ENCODE data around the gene HRH2.
"Not testable (repeated sequence)": the region's sequence is repeated elsewhere in the genome, so short reads cannot be mapped to it uniquely, and the experiment has no call there.

HRH2 gene

GRCh38 chr5:175646251-175646650, 11.6 kb upstream of the HRH2 start:
- DNase-seq (ENCODE audit: low spot score), result no peak

DNA sequence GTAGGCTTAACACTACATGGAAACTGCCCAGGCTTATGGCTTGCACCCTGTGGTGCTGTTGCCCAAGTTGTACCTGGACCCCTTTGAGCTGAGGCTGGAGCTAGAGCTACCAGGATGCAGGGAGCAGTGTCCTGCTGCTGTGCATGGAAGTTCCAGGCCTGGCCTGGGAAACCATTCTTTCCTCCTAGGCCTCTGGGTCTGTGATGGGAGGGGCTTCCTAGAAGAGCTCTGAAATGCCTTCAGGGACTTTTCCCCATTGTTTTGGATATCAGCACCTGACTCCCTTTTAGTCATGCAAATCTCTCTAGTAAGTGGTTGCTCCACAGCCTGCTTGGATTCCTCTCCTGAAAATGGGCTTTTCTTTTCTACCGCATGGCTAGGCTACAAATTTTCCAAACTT, 7.9 kb upstream of the HRH2 start:
- no peak for DNase-seq (ENCODE audit: low spot score)

GRCh38 chr5:175650430-175651205, 7.3 kb upstream of the HRH2 start:
- not testable (repeated sequence) for DNase-seq (ENCODE audit: low spot score)

GRCh38 chr5:175652741-175653663, 4.9 kb upstream of the HRH2 start:
- no peak for DNase-seq (ENCODE audit: low spot score)

- no peak for DNase-seq (ENCODE audit: low spot score)
Observed at GRCh38 chr5:175653763-175654162, 4.1 kb upstream of the HRH2 start.

GRCh38 chr5:175654339-175654738, 3.5 kb upstream of the HRH2 start:
- no peak for DNase-seq (ENCODE audit: low spot score)

GRCh38 chr5:175654807-175655206, 3.1 kb upstream of the HRH2 start:
- no peak for DNase-seq (ENCODE audit: low spot score)

DNA sequence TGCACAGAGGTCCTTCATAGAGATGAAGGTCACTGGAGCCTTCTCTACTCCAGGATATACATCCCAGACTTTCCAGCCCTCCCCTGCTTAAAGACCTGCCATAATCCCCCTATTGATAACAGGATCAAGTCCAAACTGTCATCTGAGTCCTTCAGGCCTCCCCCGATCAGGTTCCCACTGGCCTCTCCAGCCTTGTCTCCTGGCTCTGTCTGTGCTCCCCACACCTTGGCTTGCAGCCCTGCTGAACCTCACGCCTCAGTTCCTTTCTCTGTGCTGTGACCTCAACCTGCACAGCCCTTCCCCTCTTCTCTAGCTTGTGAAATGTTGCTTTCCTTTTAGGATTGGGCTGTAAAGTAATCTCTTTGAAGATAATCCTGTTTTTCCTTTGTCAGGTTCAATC, 2.5 kb upstream of the HRH2 start:
- no peak for DNase-seq (ENCODE audit: low spot score)

DNA sequence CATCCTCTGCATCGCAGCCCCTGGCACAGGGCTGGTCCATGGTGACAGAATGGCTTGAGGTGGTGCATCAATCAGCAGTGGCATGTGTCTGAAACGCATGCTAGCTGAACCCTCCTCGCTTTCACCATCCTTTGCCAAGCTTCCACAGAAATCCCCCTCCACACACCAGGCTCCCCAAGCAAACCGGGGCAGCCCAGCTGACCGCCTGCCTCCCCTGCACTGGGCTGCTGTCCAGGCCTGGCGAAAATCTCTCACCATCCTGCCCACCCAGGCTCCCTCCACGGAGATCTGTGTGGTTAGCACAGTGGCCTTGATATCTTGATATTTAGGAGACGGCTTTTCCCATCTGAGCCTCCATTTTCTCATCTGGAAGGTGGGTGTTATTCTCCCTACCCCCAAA, 905 bp upstream of the HRH2 start:
- no peak for DNase-seq (ENCODE audit: low spot score)

DNA sequence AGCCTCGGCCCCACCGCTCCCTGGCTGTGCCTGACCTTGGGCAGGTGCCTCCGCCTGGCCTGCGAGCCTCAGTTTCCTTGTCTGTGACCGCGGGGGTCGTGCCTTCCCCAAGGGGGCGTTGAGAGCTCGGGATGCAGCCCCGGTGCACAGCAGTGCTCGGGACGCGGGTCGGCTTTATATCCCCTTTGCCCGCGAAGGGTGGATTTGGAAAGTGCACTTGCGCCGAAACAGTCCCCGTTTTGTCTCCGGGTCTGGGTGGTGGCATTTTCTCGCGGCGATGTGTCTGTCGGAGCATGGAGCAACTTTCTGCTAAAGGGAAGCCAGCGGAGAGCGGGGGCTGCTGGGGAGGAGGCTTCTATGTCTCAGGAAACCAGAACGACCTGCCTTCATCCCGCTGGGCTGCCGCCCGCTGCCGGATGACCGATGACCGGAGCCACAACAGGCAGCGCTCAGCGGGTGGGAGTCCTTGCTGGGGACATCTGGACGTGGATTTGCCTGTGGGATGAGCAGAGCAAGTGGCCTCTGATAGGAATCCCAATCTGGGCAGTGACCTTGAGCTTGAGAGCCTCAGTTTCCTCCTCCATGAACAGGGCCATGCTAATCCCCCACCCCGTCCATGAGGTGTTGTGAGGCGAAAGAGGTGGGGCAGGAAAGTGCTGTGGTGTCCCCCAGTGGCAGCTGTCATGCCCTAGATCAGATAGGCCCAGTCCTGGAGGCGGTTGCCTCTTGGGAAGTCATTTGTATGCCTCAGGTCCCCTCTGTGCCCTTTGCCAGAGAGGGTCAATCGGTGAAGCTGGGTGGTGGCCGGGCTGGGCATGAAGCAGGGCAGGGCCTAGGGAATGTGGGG, 651 bp downstream of the HRH2 start:
- no peak for DNase-seq (ENCODE audit: low spot score)

DNA sequence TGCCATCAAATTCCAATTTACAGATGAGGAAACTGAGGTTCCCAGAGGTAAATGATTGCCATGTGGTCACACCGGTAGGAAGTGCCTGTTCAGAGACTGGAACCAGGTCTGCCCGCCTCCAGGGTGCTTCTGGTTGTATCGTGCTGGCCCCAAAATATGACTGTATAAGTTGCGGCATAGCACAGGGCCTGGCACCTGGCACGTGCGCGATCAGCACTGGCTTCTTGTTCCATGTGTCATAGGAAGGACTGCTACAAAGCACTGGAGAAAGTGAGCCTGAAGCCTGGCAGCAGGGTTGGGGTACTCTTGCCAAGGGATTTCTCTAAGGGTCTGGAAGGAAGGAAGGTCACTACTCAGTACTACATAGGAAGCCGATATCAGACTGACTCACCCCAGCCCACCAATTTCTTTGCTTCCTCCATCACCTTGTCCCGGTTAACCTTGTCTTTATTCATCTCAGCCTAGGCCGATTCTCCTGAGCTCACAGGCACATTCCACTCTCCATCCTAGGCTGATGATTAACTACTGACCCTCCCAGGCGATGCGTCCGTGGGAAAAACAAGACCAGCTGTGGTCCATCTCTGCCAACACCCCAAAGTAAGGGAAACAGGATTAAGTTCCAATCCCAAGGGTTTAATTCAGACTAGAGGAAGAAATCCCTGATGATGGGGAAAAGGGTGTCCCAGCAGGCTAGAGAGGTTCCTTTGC, 1.8 kb downstream of the HRH2 start:
- no peak for DNase-seq (ENCODE audit: low spot score)

GRCh38 chr5:175663186-175664184, 5.6 kb downstream of the HRH2 start:
- DNase-seq (ENCODE audit: low spot score), result no peak

DNA sequence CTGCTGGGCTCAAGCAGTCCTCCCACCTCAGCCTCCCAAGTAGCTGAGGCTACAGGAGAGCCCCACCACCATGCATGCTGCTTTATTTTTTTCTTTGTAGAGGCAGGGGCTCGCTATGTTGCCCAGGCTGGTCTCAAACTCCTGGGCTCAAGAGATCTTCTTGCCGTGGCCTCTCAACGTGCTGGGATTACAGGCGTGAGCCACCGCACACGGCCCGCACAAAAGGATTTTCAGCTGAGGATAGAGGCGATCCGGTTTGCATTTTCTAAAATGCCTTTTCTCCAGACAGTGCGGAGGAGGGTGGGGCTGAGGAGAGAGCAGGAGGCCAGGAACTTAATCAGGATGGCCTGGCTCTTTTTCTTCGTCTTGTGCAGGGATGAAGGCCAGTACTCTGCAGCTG, 6.9 kb downstream of the HRH2 start:
- DNase-seq (ENCODE audit: low spot score), result no peak

- DNase-seq (ENCODE audit: low spot score), result no peak
Observed at GRCh38 chr5:175666216-175666615, 8.3 kb downstream of the HRH2 start.

- DNase-seq (ENCODE audit: low spot score), result no peak
Observed at GRCh38 chr5:175668006-175668405, 10.1 kb downstream of the HRH2 start.

- no peak for DNase-seq (ENCODE audit: low spot score)
Observed at GRCh38 chr5:175670372-175670771, 12.5 kb downstream of the HRH2 start.

DNA sequence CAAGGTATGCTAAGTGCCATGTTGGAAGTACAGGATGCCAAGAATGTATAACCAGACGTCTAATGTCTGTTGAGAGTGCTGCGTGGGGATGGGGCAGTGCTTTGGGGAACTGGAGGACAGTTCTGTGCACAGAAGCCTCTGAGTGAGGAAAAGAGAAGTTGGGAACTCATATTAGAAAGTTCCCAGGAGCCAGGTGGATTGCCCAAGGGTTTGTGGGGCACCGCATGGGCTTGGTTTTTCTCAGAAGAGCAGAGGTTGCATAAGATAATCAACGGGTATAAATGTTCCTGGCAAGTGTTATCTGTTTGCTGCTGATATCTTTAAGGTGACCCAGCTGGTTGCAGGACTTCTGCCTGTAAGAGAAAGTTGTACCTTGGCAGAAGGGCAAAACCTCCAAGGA, 13.1 kb downstream of the HRH2 start:
- DNase-seq (ENCODE audit: low spot score), result no peak

- DNase-seq (ENCODE audit: low spot score), result no peak
Observed at GRCh38 chr5:175672976-175673648, 15.2 kb downstream of the HRH2 start.

DNA sequence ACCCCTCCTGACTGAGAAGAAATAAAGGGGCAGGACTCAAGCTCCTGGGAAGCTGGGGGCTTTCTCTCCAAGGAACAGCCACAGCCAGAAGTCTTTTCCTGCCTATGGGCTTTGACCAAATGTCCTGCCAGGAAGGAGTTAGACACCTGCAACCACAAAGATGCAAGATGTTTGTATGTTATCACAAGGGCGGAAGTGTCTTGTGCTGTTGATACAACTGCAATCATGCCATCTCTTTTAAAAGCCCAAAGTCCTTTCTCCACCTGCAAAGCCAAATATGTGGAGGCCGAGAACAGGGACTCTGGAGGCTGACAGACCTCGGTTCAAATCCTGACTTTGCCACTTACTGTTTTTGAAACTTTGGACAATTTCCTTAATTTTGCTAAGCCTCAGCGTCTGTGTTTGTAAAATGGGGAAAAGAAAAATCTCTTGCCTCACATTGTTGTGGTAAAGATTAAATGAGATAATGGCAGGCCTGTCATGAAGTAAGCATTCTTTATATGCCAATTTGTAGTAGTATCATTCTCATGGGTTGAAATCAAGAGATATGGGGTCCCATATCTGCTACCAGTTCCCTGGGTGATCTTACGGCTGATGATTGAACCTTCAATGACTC, 17.0 kb downstream of the HRH2 start:
- no peak for DNase-seq (ENCODE audit: low spot score)

Measured in cerebellar cortex (tissue), 1 donor.